Muscle of arm (tissue), 12 donors: ENCODE results near the gene GPR153. TPM values are rescaled to one million over a fixed set of nuclear protein-coding genes. Genes with fewer than 3 reads are reported as not detected.

Experiments used
- DNase-seq: peaks from one replicate; pipeline ENCODE4 v3.0.0-alpha.2; 2013
- polyA plus RNA-seq, 12 donors: library from polyadenylated mRNA; unstranded; fragments of 120-200 nt; gene quantifications; one replicate each; pipeline ENCODE4 v1.2.1, GENCODE V29; 2013; ENCODE audit not compliant: insufficient read length in 12 of 12

GPR153 gene
- polyA plus RNA-seq, 12 donors, result 12.2 to 22.5 (median 16.8) TPM; not detected in 1

DNA sequence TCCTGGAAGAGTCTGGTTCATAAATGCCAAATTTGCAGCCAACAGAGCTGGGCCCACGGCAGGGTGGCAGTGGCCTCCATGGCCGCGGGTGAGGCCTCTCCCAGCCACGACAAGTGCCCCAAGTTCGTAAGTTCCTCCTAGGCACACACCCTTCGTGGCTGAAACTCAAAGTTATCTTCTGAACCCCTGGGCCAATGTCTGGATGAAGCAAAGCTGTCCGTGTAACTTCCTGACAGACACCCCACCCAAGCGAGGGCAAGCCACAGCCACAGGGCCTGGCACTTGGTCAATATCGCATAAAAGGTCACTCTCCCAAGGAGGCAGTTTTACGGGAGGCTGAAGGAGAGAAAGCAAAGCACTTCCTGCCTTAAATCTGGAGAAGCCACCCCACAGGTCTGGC is 27.8 kb upstream of the GPR153 start:
- no peak for DNase-seq

DNA sequence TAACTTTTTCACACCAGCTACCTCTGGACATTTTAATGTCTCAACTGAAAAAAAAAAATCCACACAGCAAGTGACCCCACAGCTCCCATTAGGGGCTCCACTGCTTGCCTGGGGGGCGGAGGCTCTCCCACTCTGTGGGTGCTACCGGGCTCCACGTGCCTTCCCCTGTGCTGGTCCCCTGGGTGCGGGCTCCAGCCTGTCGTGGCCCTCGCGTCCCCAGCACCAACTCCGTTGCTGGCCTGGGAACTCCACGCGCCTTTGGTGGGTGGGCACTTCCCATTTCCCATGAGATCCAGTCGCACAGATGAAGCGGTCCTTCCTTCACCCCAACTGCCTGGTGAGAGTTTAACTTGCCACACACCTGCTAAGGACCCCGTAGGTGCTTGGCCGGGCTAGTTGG is 27.1 kb upstream of the GPR153 start:
- DNase-seq, result no peak

DNA sequence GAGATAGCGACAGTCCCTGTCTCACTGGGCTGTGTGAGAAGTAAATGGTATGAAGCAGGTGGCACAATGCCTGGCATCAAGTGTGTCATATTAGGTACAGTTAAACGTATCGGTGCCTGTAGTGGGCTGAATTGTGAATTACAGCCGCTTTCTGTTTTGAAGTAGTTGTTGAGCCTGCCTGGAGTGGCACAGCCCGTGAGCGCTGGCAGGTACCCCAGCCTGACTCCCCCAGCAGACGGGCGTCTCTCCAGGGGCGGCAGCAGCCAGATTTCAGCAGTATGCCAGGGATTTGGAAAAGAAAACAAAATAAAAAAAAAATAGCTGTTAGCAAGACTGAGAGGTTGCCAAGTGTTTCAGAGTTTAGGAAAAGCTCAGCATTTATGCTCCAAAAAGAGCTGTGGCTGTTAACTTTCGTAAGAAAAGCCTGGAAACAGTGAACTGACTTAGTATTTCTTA is 26.6 kb upstream of the GPR153 start:
- peak; percentile 49 for DNase-seq

- no peak for DNase-seq
Measured at GRCh38 chr1:6287029-6287428, 26.1 kb upstream of the GPR153 start.

DNA sequence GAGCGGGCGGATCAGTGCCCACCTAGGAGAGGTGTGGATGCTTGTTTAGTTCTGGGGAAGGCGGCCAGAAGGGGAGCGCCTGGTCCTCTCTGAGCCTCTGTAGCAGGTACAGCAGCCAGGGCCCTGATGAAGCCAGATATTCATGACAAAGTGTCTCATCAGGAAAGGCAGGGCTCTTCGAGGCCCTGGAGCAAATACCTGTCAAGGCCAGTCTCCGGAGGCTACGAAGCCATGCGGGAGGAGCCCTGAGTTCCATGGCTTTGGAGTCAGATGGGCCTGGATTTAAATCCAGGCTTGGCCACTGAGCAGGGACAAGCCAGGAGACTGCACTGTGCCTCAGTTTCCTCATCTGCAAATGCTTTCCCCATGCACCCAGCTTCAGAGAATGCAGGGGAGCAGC is 25.4 kb upstream of the GPR153 start:
- no peak for DNase-seq

DNA sequence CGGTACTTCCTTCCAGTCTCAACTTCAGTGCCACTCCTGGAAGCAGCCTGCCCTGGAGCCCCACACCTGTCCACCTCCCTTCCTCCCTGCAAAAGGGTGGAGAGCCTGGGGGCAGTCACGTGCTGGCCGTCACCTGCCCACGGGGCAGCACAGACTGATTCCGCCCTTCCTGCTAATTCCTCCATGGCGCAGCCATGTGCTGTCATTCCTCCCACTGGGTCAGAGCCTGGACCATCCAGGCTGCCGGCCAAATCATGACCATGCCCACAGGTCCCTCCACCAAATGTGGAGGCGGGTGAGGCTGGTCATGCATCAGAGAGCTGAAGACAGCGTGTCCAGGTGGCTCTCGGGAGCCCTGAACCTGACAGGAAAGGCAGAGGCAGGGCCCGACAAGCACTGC is 24.4 kb upstream of the GPR153 start:
- DNase-seq, result no peak

DNA sequence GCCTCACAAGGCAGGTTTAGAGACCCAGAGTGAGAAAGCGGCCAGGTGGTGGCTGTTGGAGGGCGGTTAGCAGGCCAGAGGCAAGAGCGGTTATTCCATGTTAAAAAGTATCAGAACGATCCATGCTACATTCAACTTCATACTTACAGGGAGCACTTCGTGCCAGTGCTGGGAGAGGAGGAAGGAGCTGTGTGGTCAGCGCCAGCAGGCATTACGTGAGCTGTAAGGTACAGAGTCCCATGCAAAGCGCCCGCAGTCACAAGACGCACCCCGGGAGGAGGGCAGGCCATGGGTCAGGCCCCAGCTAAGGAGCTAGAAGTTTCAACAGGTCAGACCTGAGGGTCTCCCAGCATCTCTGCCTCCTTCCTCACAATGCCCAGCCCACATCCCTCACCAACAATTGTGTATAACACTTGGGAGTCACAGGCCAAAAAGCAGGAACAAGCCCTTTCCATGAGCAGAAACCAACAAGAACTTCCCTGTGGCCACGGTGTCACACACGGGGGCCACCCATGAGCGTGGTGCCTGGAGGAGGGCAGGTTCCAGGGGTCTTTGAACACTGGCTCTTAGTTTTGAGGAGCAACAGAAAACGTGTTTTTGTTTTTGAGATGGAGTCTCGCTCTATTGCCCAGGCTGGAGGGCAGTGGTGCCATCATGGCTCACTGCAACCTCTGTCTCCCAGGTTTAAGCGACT is 21.8 kb upstream of the GPR153 start:
- DNase-seq, result no peak

DNA sequence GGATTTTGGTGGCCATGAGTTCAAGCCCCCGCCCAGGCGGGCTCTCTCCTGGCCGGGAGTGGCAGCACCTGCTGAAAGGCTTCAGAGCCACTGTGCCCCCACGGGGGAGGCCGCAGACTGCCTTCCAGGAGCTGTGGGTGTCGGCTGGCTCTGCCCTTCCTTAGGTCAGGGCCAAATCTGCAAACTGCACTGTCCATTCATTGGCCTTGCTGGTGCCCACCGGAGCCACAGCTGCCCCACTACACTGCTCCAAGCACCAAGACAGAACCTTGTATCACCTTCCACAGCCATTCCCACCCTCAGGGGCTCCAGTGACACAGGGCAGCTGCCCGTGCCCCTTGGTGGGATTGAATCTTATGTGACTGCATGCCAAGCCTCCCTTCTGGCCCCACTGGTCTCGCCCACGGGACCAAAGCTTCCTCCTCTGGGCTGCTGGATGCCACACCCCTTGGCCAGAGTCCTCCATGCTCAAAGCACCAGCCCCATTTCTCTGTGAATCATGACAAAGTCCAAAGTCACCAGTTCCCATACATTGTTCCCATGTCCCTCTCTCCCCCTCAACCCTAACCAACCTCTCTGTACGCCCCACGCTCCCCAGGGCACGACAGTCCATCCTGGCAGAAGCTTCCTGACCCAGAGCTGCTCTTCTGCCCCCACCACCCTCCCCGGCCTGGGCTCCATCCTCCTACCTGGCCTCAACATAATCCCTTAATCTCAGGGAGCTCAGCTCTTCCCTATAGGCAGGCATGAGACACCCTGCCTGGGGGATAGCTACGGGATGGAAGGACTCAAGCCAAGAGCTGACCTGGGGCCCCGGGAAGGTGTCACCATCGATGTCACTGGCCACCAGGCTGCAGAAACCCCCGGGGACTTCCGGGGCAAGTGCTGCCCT is 20.9 kb upstream of the GPR153 start:
- DNase-seq, result no peak

DNA sequence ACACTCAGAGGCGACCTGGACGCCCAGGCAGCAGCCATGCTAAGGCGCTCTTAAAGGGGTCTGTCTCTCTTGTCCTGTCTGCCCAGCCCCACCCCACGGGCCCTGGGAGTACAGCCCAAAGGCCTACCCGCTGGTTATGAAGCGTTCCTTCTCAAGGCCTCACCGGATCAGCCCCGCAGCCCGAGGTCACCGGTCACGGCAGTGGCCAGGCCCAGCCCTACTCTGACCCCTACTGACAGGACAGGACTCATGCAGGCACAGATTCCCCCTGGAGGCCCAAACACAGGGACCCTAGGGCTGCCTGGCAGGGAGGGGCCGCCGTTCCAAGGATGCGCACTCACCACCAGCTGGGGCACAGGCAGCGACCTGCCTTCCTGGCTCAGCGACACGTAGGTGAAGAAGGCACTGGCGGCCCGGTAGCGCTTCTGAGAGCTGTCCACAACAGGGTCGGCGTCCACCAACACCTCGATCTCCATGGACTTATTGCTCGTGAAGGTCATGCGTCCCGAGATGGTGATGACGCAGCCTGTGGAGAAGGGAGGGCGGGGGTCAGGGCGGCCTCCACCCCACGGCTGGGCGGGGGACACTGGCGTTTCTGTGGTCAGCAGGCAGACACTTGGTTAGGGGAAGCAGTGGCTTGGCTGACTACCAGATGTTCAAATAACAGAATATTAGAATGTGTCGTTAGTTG is 20.0 kb upstream of the GPR153 start:
- no peak for DNase-seq

- no peak for DNase-seq
Measured at GRCh38 chr1:6279613-6280383, 18.9 kb upstream of the GPR153 start.

DNA sequence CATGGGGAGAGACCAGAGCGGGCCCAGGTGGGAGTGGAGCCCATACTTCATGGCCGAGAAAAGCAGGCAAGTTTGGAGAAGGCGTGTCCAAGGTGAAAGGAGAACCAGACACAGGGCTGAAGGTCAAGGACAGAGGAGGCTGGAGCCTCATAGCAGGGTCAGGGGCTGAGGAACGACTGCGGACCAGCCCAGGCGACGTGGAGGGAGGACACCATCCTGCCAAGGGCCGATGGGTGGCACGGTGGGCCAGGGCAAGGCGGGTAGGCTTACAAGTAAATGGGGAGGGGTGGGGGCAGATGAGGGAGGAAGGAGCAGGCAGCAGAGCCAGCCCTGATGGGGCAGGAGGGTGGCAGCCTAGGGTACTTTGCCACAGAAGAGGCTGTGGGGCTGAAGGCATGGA is 18.2 kb upstream of the GPR153 start:
- no peak for DNase-seq

DNA sequence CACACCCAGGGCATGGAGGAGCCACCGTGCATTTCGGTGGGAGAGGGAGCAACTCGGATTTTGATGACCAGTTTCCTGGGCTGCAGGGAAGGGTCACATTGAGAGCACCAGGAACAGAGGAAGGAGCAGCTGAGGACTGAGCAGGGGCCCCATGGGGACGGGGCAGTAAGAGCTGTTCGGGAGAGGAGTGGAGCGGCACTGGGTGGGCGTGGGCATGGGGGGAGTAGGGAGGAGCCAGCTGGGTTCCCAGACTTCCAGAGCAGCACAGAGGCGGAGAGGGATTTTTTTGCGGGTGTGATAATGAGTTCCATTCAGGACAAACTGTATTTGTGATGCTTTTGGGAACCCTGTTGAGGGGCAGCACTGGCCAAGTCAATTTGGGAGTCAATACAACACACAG is 17.4 kb upstream of the GPR153 start:
- no peak for DNase-seq

GRCh38 chr1:6276811-6277555 is 16.1 kb upstream of the GPR153 start:
- DNase-seq, result no peak

GRCh38 chr1:6275826-6276782 is 15.2 kb upstream of the GPR153 start:
- DNase-seq, result peak; percentile 86

DNA sequence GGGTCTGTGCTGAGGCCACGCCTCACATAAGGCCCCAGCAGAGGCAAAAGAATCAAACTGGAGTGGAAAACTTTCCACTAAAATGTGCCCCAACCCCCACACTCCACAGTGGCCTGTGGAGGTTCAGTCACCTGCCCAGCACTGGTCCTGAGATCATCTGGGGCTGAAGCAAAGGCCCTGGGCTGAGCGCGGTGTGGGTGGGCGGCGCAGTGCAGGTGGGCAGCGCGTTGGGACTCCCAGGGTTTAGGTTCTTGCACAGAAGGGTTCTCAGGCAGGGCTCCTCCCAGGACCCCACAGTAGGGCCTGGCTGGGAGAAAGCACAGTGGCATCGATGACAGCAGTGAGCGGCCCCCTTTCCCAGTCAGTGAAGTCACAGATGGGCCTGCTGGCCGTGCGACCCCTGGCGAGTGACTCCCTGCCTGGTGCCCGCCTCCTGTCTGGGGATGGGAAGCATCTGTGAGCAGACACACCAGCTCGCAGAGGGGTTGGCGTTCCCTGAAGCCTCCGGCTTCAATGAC is 13.8 kb upstream of the GPR153 start:
- no peak for DNase-seq

- no peak for DNase-seq
Measured at GRCh38 chr1:6274102-6274501, 13.2 kb upstream of the GPR153 start.

DNA sequence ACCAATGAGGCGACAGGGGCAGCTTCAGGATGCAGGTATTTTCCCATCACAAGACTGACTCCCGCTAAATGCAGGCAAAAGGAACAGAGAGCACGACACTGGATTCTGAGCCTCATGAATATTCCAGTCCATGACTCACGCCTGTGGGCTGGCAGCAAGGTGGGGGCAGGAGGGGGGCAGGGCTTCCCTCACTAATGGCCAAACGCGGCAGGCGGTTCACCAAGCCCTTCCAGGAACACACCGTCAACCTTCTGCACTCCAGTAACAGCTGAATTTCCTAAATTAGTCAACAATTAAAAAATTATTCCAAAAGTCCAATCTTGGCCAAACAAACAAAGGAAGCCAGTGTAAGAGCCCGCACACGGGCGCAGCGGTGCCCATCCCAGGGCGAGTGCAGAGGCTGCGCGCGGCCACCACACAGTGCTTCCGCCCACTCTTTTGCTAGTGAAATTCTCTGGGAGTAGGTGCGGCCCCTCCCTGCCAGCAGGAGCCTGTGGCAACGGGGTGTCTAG is 12.5 kb upstream of the GPR153 start:
- DNase-seq, result no peak

- no peak for DNase-seq
Measured at GRCh38 chr1:6272868-6273267, 12.0 kb upstream of the GPR153 start.

DNA sequence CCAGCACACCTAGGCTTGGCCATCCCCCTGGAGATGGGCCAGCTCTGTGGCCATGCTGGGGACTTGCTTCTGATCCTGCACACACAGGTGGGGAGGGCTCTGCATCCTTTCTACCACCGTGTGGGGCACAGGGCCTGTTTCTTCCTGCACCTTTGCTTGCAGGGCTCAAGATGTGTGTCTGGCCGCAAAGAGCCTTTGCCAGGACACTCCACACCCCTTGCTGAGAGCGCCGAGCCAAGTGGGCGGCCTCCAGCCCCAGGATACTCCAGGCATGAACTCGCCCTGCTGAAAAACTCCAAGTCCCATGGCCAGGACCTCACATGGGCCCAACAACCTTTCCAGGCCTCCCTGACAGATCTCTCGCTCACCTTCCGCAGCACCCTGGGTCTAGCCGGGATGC is 11.6 kb upstream of the GPR153 start:
- no peak for DNase-seq
